NCI-H1092 (cell line): Measurements from ENCODE around the gene GRIN2A.

Experiments
- DNase-seq: peaks from one replicate; lab custom pipeline; 2025; lab: John Stamatoyannopoulos, UW

GRIN2A gene

DNA sequence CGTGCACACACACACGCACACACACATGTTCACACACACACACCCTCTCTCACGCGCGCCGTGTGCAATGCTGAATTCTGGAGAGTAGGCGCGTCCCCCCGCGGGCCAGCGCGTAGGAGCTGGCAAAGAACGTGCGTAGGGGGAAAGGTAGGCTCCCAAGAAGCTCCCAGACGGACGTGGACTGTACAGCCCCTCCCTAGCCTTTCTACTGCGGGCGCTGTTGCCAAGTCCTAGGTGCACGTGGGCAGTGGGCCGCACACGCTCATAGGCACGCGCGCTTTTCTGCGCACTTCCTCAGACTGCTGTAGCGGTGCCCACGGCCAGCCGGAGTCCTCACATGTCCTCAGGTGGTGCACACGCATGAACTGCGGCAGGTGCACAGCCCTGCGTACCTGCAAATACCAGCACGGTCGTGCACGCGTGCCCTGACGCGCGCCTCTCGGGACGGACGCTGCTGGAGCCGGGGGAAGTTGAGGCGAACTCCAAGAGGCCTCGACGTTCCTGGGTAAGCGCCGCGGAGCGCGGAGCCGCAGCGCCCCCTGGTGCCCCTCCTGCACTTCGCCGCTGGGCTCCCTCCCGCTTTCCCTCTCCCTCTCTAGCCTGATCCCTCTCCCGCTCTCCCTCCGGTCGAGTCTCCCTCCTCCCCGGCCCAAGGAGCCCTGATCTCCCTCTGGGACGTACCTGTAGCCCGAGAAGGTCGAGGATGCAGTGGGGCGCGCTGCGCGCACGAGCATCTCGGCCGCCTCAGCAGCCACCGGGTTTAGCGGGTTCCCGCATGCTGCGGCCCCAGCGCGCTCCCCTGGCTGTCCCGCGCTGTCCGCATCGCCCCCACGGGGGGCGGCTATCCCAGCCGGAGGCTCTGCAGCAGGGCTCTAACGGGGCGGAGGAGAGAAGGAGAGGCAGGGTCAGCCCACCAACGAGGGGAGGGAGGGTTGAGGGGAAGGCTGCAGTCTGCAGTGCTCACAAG is 749 bp downstream of the GRIN2A start:
- no peak for DNase-seq

GRCh38 chr16:10180771-10181163 is 1.5 kb downstream of the GRIN2A start:
- DNase-seq = no peak

DNA sequence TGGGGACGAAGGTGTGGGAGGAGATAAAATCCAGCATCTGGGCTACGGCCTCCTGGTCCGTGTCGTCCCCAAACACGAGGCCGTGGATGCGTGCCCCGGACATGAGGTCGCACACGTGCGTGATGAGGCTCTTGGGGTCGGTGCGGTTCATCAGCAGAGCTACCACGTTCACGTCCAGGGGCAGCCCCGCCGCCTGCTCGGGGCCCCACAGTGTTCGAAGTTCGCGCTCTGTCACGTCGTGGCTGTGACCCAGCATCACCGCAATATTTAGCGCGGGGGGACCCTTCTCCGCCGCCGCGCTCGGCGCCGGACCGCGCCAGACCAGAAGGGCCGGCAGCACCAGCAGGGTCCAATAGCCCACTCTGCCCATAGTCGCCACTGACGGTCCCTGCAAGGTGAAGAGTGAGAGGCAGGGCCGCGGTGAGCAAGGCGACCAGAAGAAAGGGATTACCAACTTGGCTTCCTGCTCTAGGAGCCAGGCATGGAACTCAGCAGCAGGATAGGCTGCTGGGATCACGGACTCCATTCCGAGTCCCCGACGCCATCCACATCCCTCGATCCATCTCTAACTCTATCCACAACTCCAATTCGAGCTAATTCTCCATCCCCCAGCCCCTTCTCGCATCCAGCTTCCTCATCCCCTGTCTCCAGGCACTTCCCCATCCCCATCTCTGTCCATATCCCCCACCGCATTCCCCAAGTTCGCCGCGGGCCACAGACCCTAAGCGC is 2.0 kb downstream of the GRIN2A start:
- no peak for DNase-seq

- DNase-seq = no peak
Measured at GRCh38 chr16:10178526-10178925, 3.7 kb downstream of the GRIN2A start.

DNA sequence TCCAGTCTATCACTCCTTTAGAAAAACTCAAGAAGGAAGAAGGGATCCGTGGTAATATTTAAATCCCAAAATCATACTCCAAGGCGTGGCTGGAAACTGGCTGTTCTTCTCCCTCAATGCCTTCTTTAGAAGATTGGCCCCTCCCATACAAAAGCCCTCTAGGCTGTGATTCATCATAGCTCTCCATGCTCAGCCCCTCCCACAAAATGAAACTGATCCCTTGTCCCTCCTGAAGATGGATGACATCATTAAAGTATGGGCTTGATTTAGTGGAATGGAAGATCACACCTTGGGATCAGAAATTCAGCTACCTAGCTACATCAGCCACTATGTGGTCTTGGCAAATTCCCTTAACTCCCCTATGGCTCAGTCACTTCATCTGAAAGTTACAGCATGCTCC is 4.1 kb downstream of the GRIN2A start:
- no peak for DNase-seq

GRCh38 chr16:10172848-10173655 is 9.2 kb downstream of the GRIN2A start:
- no peak for DNase-seq

DNA sequence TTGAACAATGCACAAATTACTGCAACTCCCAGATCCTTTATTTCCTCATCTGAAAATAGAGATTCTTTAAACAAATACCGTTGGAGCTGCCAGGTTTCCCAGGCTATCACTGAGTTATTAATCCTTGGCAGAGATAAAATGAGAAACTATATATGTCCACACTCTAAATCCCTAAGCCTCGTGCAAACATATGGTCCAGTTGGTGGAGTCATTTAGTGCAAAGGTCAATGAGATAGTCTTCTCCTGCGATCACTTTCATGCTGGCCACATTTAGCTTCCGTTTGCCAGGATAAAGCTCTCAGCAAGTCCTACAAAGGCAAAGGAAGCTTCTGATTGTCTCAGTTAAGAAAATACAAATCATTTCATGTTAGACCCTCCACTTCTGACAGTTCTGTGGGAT is 11.0 kb downstream of the GRIN2A start:
- DNase-seq = no peak

DNA sequence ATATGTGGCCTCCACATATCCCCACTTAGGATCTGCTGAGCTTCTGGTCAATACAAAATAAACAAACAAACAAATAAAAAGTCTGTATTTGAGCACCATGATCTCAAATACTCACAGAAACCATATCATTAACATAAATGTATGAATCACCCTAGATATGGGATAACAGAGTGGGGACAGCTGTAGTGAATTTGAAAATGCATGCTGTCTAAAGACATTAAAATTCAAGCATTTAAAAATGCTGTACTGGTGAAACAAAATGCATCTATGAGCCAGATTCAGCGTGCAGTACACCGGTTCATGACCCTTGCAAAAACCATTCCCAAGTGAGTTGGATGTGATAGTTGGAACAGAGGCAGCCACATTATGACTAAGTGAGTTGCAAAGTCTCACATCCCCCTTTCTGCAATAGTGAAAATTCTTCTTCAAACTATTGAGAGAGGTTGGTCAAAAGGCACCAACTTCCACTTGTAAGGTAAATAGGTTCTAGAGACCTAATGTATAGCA is 12.3 kb downstream of the GRIN2A start:
- DNase-seq = no peak

DNA sequence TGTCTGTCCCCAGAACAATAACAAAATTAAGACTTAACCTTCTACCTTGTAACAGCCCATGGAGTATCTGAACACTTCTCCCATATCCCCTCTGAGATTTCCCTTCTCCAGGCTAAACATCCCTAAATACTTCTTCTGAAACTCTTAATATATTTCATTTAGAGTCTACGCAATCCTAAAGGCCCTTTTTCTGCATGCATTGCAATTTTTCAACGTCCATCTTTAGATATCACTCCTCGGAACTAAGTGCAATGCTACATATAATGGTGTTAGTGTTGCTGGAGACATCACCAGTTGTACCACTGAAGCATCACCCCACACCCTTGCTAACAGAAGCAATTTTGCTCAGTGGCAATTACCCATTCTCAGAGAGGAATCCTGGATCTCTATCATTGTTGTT is 13.2 kb downstream of the GRIN2A start:
- no peak for DNase-seq

DNA sequence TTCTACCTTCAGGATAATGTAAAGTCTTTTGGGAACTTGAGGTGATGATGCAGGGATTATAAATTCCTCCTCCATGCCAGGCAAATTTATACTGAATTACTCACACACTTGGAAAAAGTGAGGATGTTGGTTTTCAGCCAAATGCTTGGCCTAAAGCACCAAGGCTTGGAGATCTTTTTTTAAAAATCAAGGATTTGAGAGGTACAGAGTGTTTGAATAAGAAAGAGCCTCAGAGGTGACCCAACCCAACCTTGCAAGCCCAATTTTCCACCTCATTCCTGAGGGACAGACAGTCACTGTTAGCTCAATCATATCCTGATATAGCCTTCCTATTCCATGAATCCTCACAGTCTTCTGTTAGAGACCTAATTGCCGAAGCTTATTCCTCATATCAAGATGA is 14.0 kb downstream of the GRIN2A start:
- DNase-seq = no peak

GRCh38 chr16:10165643-10166042 is 16.6 kb downstream of the GRIN2A start:
- no peak for DNase-seq

GRCh38 chr16:10162981-10163380 is 19.2 kb downstream of the GRIN2A start:
- DNase-seq = no peak

GRCh38 chr16:10156099-10156498 is 26.1 kb downstream of the GRIN2A start:
- DNase-seq = no peak

DNA sequence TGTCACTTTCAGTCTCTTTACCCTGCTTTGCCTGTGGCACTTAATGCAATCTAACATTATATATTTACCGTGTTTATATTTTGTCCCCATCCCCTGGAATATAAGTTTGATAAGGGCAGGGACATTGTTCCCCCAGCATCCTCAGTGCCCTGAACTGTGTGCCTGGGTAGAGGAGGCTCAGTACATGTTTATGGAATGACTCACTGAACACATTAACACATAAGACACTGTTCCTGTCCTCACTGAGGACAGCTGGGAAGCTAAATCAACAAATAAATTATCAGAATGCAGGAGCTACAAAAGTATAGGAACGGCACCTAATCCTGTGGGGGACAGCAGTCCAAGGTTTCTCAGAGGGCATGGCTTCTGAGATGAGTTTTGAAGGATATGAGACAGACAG is 27.8 kb downstream of the GRIN2A start:
- no peak for DNase-seq

- DNase-seq = no peak
Measured at GRCh38 chr16:10153985-10154384, 28.2 kb downstream of the GRIN2A start.

DNA sequence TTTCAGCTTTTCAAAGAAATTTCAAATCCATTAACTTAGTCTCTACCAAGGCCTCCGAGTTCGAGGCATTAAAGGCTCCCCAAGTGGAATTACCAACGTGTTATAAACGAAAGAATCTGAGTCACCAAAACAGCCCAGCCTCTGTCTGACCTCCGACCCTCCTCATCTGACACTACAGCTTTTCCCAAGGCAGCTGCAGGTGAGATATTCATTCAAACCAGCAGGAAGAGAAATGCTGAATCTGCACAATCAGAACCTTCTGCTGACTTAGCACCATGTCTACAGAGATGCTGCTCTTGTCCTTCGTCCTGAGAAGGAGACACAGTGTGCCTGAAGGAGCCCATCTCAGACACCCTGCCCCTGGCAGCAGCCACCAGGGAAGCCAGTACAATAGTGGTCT is 30.5 kb downstream of the GRIN2A start:
- no peak for DNase-seq

DNA sequence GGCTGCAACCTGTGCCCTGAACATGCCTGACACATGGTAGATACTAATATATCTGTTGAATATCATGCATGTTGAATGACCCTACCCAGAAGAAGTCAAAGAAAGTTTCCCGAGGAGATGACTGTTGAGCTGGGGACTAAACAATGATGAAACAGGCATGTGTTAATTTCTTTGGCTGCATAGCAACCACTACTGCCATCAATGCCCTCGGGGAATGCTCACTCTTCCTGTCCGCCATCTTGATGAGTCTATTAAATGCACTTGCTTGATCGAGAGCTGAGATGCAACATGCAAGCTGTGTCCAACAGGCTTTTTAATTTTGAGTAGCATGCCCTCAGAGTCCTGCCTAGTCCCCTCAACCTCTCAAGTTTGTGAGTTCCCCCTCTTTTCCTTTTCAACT is 31.3 kb downstream of the GRIN2A start:
- DNase-seq = no peak

GRCh38 chr16:10145542-10146035 is 36.6 kb downstream of the GRIN2A start:
- no peak for DNase-seq

- DNase-seq = no peak
Measured at GRCh38 chr16:10141671-10142070, 40.6 kb downstream of the GRIN2A start.

GRCh38 chr16:10138881-10139280 is 43.3 kb downstream of the GRIN2A start:
- no peak for DNase-seq

- DNase-seq = no peak
Measured at GRCh38 chr16:10137341-10137740, 44.9 kb downstream of the GRIN2A start.

GRCh38 chr16:10136916-10137315 is 45.3 kb downstream of the GRIN2A start:
- no peak for DNase-seq
